SK-N-SH (cell line): Measurements from ENCODE around the gene TBCEL. TPM values are rescaled to one million over a fixed set of nuclear protein-coding genes. Genes with fewer than 3 reads are reported as not detected.

Experiments
- CTCF ChIA-PET: fragments of 300-600, 350-600 bp; formaldehyde crosslinking; extraction: SDS; loops from one replicate; lab custom pipeline; 2021; lab: Yijun Ruan, JAX
- POLR2A ChIA-PET: fragments of 350-600 bp; sonication (Branson Sonifier 250); formaldehyde crosslinking; extraction: SDS; loops from one replicate; lab custom pipeline; 2020; ENCODE audit warnings: antibody characterized with exemption, inconsistent platforms; lab: Yijun Ruan, JAX
- DNase-seq: peaks from one replicate; pipeline ENCODE4 v3.0.0; 2012
- H2AFZ ChIP-seq: fragments of 200-600 bp; sonication (generic); 2 replicates; pipeline ENCODE4 v1.8.1; 2016; ENCODE audit warnings: antibody characterized with exemption, mild to moderate bottlenecking, low read depth
- H3F3A ChIP-seq: fragments of 200-600 bp; sonication (generic); replicated peaks from 2 replicates; pipeline ENCODE3; 2016; ENCODE audit warnings: antibody characterized with exemption, mild to moderate bottlenecking; ENCODE audit not compliant: insufficient read depth
- H3K27ac ChIP-seq, 2 experiments: fragments of 200-500 bp in 1 of 2; fragments of 200-600 bp in 1 of 2; sonication (Bioruptor generic) in 1 of 2; sonication (generic), shearing (Covaris generic) in 1 of 2; 2 replicates each; pipeline versions ENCODE4 v1.5.1 to v1.6.1; 2014 to 2016; ENCODE audit warnings: low read depth in 2 of 2, inconsistent platforms in 1 of 2, low read length in 1 of 2, mild to moderate bottlenecking in 1 of 2, mixed read lengths in 1 of 2
- H3K27me3 ChIP-seq: fragments of 200-600 bp; sonication (generic), shearing (Covaris generic); 2 replicates; pipeline ENCODE4 v1.6.1; 2016; ENCODE audit warnings: mixed run types; ENCODE audit not compliant: insufficient read depth
- H3K36me3 ChIP-seq, 2 experiments: fragments of 200-500 bp in 1 of 2; fragments of 200-600 bp in 1 of 2; sonication (Bioruptor generic) in 1 of 2; sonication (generic) in 1 of 2; replicated peaks in 1 of 2; 2 replicates each; pipeline versions ENCODE3 to v1.5.1; 2014 to 2016; ENCODE audit warnings: low read length in 1 of 2, mild to moderate bottlenecking in 1 of 2; ENCODE audit not compliant: insufficient read depth in 2 of 2, control insufficient read depth in 1 of 2
- H3K4me1 ChIP-seq, 2 experiments: fragments of 200-500 bp in 1 of 2; fragments of 200-600 bp in 1 of 2; sonication (Bioruptor generic) in 1 of 2; sonication (generic), shearing (Covaris generic) in 1 of 2; 2 replicates each; pipeline versions ENCODE4 v1.5.1 to v1.6.1; 2014 to 2016; ENCODE audit warnings: low read depth in 1 of 2, low read length in 1 of 2, mixed run types in 1 of 2; ENCODE audit not compliant: insufficient read depth in 2 of 2, control insufficient read depth in 1 of 2
- H3K4me2 ChIP-seq: fragments of 200-600 bp; sonication (generic), shearing (Covaris generic); 2 replicates; pipeline ENCODE4 v1.6.1; 2017; ENCODE audit warnings: mixed run types
- H3K4me3 ChIP-seq, 2 experiments: fragments of 200-500 bp in 1 of 2; fragments of 200-600 bp in 1 of 2; sonication (Bioruptor generic) in 1 of 2; sonication (generic), shearing (Covaris generic) in 1 of 2; 2 replicates each; pipeline versions ENCODE4 v1.5.1 to v1.8.1; 2014 to 2016; ENCODE audit warnings: low read depth in 2 of 2, inconsistent platforms in 1 of 2, low read length in 1 of 2, mild to moderate bottlenecking in 1 of 2, mixed read lengths in 1 of 2, moderate library complexity in 1 of 2
- H3K79me2 ChIP-seq: fragments of 200-600 bp; sonication (generic); 2 replicates; pipeline ENCODE4 v1.8.1; 2017; ENCODE audit warnings: mild to moderate bottlenecking; ENCODE audit not compliant: insufficient read depth
- H3K9ac ChIP-seq: fragments of 200-600 bp; sonication (generic); 2 replicates; pipeline ENCODE4 v1.6.1; 2017; ENCODE audit warnings: mixed run types
- H3K9me2 ChIP-seq: fragments of 200-600 bp; sonication (generic); 2 replicates; pipeline ENCODE4 v1.6.1; 2017; ENCODE audit warnings: mixed run types
- H3K9me3 ChIP-seq: fragments of 200-600 bp; sonication (generic); 2 replicates; pipeline ENCODE4 v1.6.1; 2017; ENCODE audit warnings: mixed run types, mild to moderate bottlenecking, moderate library complexity
- H4K20me1 ChIP-seq: fragments of 200-600 bp; sonication (generic); 2 replicates; pipeline ENCODE4 v1.6.1; 2017; ENCODE audit warnings: mild to moderate bottlenecking, mixed run types; ENCODE audit not compliant: insufficient read depth
- CTCF ChIP-seq: fragments of 200-600 bp; sonication (generic); IDR thresholded peaks from 2 replicates; pipeline ENCODE4 v1.6.1; 2017; ENCODE audit warnings: antibody characterized with exemption, mild to moderate bottlenecking, moderate library complexity
- GATA2 ChIP-seq: sonication (generic); formaldehyde crosslinking; IDR thresholded peaks from 2 replicates; pipeline ENCODE4 v1.5.0; 2020; ENCODE audit warnings: mild to moderate bottlenecking, missing genetic modification reagents
- JUND ChIP-seq: IDR thresholded peaks from 2 replicates; pipeline ENCODE4 v1.4.0; 2012
- MXI1 ChIP-seq: IDR thresholded peaks from 2 replicates; pipeline ENCODE4 v1.6.1; 2012; ENCODE audit warnings: mild to moderate bottlenecking, low read depth, low read length, improper control_type of control experiment
- TAF1 ChIP-seq: IDR thresholded peaks from 2 replicates; pipeline ENCODE4 v1.6.1; 2012; ENCODE audit warnings: low read depth, mild to moderate bottlenecking, low read length, moderate library complexity, borderline replicate concordance
- TEAD4 ChIP-seq: IDR thresholded peaks from 2 replicates; pipeline ENCODE4 v1.4.0; 2012; ENCODE audit warnings: mild to moderate bottlenecking, borderline replicate concordance; ENCODE audit not compliant: insufficient read depth
- USF1 ChIP-seq: IDR thresholded peaks from 2 replicates; pipeline ENCODE4 v1.4.0; 2012; ENCODE audit warnings: low read depth, borderline replicate concordance
- ZBTB33 ChIP-seq: IDR thresholded peaks from 2 replicates; pipeline ENCODE4 v1.4.0; 2012; ENCODE audit warnings: low read depth, borderline replicate concordance
- WGBS: methylation state at CpG from one replicate; pipeline ENCODE4 v1.1.6; 2017; ENCODE audit warnings: low lambda C conversion rate; 5-methylcytosine and 5-hydroxymethylcytosine counted together
- polyA plus RNA-seq, 3 experiments: library from polyadenylated mRNA; depleted of rRNA; stranded (reverse); fragments of >200 nt; gene quantifications; 2 replicates each; pipeline ENCODE4 v1.2.3, GENCODE V29; 2012

Gene TBCEL
- polyA plus RNA-seq, 1 of the 3 experiments (the other 2 are of a cell fraction) = 5.9 TPM

GRCh38 chr11:121041072-121041471 is 17.2 kb downstream of the TBCEL start:
- no peak for DNase-seq
- H2AFZ ChIP-seq = no peak overlapping the region
- TF ChIP-seq GATA2 (CRISPR knock-in tag) = no peak
- no peak for TF ChIP-seq MXI1
- no peak for TF ChIP-seq CTCF
- no peak for TF ChIP-seq USF1
- no peak for TF ChIP-seq TEAD4
- no peaks in the 10 kb centered on the region for H3F3A ChIP-seq
- H3K9ac ChIP-seq = no peak overlapping the region
- no peaks in the 10 kb centered on the region for H3K9me2 ChIP-seq
- POLR2A ChIA-PET = no interaction called here
- peaks cover 30% of the 10 kb centered on the region for H4K20me1 ChIP-seq
- no peaks in the 10 kb centered on the region; a peak in 1 of 4 replicates for H3K4me1 ChIP-seq
- no peak overlapping the region for H3K4me2 ChIP-seq
- peaks cover 5 to 11% of the 10 kb centered on the region in 2 experiments for H3K36me3 ChIP-seq
- CTCF ChIA-PET = interaction anchor here (1.3 kb wide), 1 partner anchor 530 kb away, joined by 3 read pairs; no protein-coding TSS in a partner anchor
- 95% methylated on average over 5 of the region's 5 CpGs for WGBS
- H3K27me3 ChIP-seq = no peaks in the 10 kb centered on the region
- no peaks in the 10 kb centered on the region for H3K9me3 ChIP-seq
- no peak overlapping the region for H3K27ac ChIP-seq
- H3K4me3 ChIP-seq = no peak overlapping the region
- peaks cover 46% of the 10 kb centered on the region for H3K79me2 ChIP-seq

- CTCF ChIA-PET = interaction anchor here (0.9 to 1.2 kb wide), 3 partner anchors 16 to 707 kb away, joined by 3 read pairs; no protein-coding TSS in a partner anchor
- H3K79me2 ChIP-seq = peaks cover 34% of the 10 kb centered on the region
These were observed 18.4 kb downstream of the TBCEL start for GRCh38 chr11:121042296-121042695.

More at GRCh38 chr11:121042296-121042695, 18.4 kb downstream of the TBCEL start:
- H2AFZ ChIP-seq = no peak overlapping the region
- POLR2A ChIA-PET = no interaction called here
- peaks cover 20% of the 10 kb centered on the region for H4K20me1 ChIP-seq
- H3K27me3 ChIP-seq = no peaks in the 10 kb centered on the region
- no peaks in the 10 kb centered on the region for H3K9me2 ChIP-seq
- H3K4me2 ChIP-seq = no peak overlapping the region
- H3K27ac ChIP-seq = no peak overlapping the region
- peaks cover 11 to 23% of the 10 kb centered on the region in 2 experiments for H3K36me3 ChIP-seq
- no peaks in the 10 kb centered on the region; a peak in 1 of 4 replicates for H3K4me1 ChIP-seq
- H3K4me3 ChIP-seq = no peak overlapping the region
- TF ChIP-seq TAF1 (no peak), ZBTB33 (no peak), JUND (no peak)
- TF ChIP-seq, all 33 proteins: peak for 0
- no peaks in the 10 kb centered on the region for H3F3A ChIP-seq
- WGBS = 94% methylated on average over 1 of the region's 1 CpG
- DNase-seq = no peak
- no peak overlapping the region for H3K9ac ChIP-seq
- no peaks in the 10 kb centered on the region for H3K9me3 ChIP-seq
